Subcutaneous abdominal adipose tissue (tissue), 5 donors: ENCODE data around the gene SCAF8.
A peak's percentile ranks its signal among the peaks of the same experiment; 100 is the strongest.

ENCODE experiments used
- H3K27ac ChIP-seq: one replicate; pipeline ENCODE4 v1.7.0; 2013; ENCODE audit warnings: low read depth, mild to moderate bottlenecking, inconsistent platforms, low read length, moderate library complexity
- H3K27me3 ChIP-seq, 5 donors: one replicate each; pipeline ENCODE4 v1.7.0; 2013; ENCODE audit warnings: low read length in 5 of 5, inconsistent platforms in 1 of 5; ENCODE audit not compliant: control insufficient read depth in 5 of 5, insufficient read depth in 4 of 5
- H3K36me3 ChIP-seq, 5 donors: one replicate each; pipeline ENCODE4 v1.7.0; 2013; ENCODE audit warnings: low read length in 5 of 5; ENCODE audit not compliant: control insufficient read depth in 5 of 5, insufficient read depth in 5 of 5
- H3K4me1 ChIP-seq, 5 donors: one replicate each; pipeline ENCODE4 v1.7.0; 2013; ENCODE audit warnings: low read length in 5 of 5, mild to moderate bottlenecking in 3 of 5, moderate library complexity in 1 of 5; ENCODE audit not compliant: control insufficient read depth in 5 of 5, insufficient read depth in 5 of 5
- H3K4me3 ChIP-seq, 5 donors: one replicate each; pipeline ENCODE4 v1.7.0; 2013; ENCODE audit warnings: low read length in 5 of 5, low read depth in 1 of 5
- H3K9ac ChIP-seq, 5 donors: one replicate each; pipeline ENCODE4 v1.7.0; 2013; ENCODE audit warnings: low read length in 5 of 5, mild to moderate bottlenecking in 4 of 5, moderate library complexity in 3 of 5
- H3K9me3 ChIP-seq, 5 donors: one replicate each; pipeline ENCODE4 v1.7.0; 2013; ENCODE audit warnings: low read length in 5 of 5; ENCODE audit not compliant: control insufficient read depth in 5 of 5
- donor health status: healthy.
- donor health status: healthy.
- donor health status: healthy.
- donor health status: healthy.
- donor health status: healthy.

The SCAF8 gene

GRCh38 chr6:154873546-154873945, 140.3 kb downstream of the SCAF8 start:
- H3K4me1 ChIP-seq = peaks cover 4 to 12% (median 11%) of the 10 kb centered on the region in 5 donors
- no peak overlapping the region for H3K27ac ChIP-seq
- H3K9ac ChIP-seq = no peak overlapping the region
- H3K4me3 ChIP-seq = no peak overlapping the region
- H3K36me3 ChIP-seq = peaks cover 0 to 7% (median 2%) of the 10 kb centered on the region in 5 donors
- no peaks in the 10 kb centered on the region for H3K9me3 ChIP-seq
- H3K27me3 ChIP-seq = no peaks in the 10 kb centered on the region

GRCh38 chr6:154874773-154875592, 141.8 kb downstream of the SCAF8 start:
- Histone ChIP-seq H3K9me3 (no peaks in the 10 kb centered on the region), H3K27ac (no peak overlapping the region), H3K4me3 (peak overlapping the region in 1 of 5 donors; percentile 20), H3K4me1 (peaks cover 4 to 12% (median 11%) of the 10 kb centered on the region in 5 donors), H3K27me3 (no peaks in the 10 kb centered on the region), H3K36me3 (peaks cover 0 to 10% (median 3%) of the 10 kb centered on the region in 5 donors), H3K9ac (peak overlapping the region in 1 of 5 donors; percentile 41)

GRCh38 chr6:154876486-154877280, 143.5 kb downstream of the SCAF8 start:
- H3K27ac ChIP-seq = no peak overlapping the region
- peaks cover 4 to 12% (median 11%) of the 10 kb centered on the region in 5 donors for H3K4me1 ChIP-seq
- H3K9ac ChIP-seq = no peak overlapping the region

GRCh38 chr6:154878871-154879491, 145.8 kb downstream of the SCAF8 start:
- Histone ChIP-seq H3K4me3 (no peak overlapping the region), H3K4me1 (peaks cover 2 to 12% (median 11%) of the 10 kb centered on the region in 5 donors), H3K27ac (no peak overlapping the region), H3K9ac (no peak overlapping the region), H3K9me3 (no peaks in the 10 kb centered on the region), H3K36me3 (peaks cover 0 to 10% (median 3%) of the 10 kb centered on the region in 5 donors), H3K27me3 (no peaks in the 10 kb centered on the region)

More at GRCh38 chr6:154876486-154877280, 143.5 kb downstream of the SCAF8 start:
- Histone ChIP-seq H3K27me3 (no peaks in the 10 kb centered on the region), H3K4me3 (no peak overlapping the region), H3K9me3 (no peaks in the 10 kb centered on the region), H3K36me3 (peaks cover 0 to 10% (median 3%) of the 10 kb centered on the region in 5 donors)

GRCh38 chr6:154882107-154882506, 148.9 kb downstream of the SCAF8 start:
- H3K36me3 ChIP-seq = peaks cover 0 to 9% (median 0%) of the 10 kb centered on the region in 5 donors
- H3K9me3 ChIP-seq = no peaks in the 10 kb centered on the region
- no peaks in the 10 kb centered on the region for H3K27me3 ChIP-seq
- H3K4me1 ChIP-seq = no peaks in the 10 kb centered on the region
- H3K27ac ChIP-seq = no peak overlapping the region
- no peak overlapping the region for H3K4me3 ChIP-seq
- no peak overlapping the region for H3K9ac ChIP-seq
